LHCN-M2 (cell line): Measurements from ENCODE around the gene SLC30A4. TPM values are rescaled to one million over a fixed set of nuclear protein-coding genes. Genes with fewer than 3 reads are reported as not detected.
"Not testable (repeated sequence)": the region's sequence is repeated elsewhere in the genome, so short reads cannot be mapped to it uniquely, and the experiment has no call there.

Source experiments
- DNase-seq: peaks from one replicate; pipeline ENCODE4 v3.0.0-alpha.2; 2012; ENCODE audit warnings: low read depth
- polyA plus RNA-seq: library from polyadenylated mRNA; unstranded; fragments of >200 nt; gene quantifications from one replicate; pipeline ENCODE4 v1.2.1, GENCODE V29; 2012; ENCODE audit warnings: missing spikeins
- total RNA-seq: library from RNA; depleted of rRNA; stranded (reverse); fragments of >200 nt; gene quantifications from 2 replicates; pipeline ENCODE4 v1.2.3, GENCODE V29; 2014; rRNA removed

Gene SLC30A4
- 4.7 and 6.7 TPM in 2 replicates for total RNA-seq
- polyA plus RNA-seq: 3.4 TPM

DNA sequence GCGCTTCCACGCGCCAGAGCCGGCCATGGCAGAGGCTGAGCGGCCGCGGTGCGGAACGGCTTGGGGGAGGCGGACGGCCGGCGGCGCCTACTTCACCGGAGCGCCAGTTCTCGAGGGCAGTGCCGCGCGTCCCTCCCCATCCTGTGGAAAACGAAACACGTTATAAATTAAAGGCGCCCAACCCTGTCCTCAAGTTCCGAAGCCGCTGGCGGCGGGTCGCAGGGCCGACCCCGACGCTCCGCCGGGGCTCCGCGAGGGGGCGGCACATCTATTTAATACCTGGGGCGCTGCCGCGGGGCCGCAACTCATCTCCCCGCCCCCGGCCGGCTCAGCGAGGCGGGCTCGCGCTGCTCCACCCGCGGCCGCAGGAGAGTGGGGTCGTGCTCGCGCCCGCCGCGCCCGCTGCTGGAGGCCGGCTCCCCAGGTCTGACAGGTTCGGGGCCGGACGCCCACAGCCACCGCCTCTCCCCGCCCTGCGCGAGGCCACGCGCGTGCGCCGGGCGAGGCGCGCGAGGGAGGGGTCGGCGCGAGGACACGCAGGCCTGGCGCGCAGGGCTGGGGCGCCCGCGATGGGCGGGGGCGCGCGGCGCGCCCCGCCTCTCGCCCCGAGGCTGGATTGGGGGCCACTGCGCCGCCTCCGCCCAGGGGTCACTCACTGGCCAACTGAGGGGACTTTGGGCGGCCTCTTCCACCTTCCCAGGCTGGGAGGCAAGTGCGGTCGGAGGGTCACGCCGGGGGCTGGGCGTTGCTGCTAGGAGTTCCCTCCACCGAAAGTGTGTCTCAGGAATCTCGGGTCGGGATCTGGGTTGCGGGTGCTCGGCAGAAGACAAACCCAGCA lies at the start of gene SLC30A4:
SLC30A4 (minus strand) TSS at position 428 of the 838 bp plus-strand sequence; CDS start at position 27, 401 bp downstream.
- DNase-seq: peak; percentile 65

- no peak for DNase-seq
These were observed 33.5 kb upstream of the SLC30A4 start for GRCh38 chr15:45555934-45556608.

DNA sequence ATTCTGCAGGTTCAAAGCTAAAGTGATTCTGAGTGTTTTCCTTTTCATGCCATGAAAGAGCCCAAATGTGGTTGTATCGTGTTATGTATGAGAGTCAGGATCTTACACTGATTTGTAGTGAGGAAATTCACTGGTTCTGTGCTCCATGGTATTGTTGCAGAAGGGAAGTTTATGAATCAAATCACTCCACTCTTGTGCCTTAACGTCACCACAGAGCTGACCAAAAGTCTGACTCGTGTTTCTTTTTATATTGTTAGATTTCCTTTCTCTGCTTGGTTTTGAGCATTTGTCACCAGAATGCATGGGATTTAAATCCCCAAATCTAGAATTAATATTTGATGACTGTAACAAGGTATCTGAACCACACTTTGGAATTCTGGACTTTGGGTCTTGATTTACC lies 29.1 kb upstream of the SLC30A4 start:
- DNase-seq: peak; percentile 4

DNA sequence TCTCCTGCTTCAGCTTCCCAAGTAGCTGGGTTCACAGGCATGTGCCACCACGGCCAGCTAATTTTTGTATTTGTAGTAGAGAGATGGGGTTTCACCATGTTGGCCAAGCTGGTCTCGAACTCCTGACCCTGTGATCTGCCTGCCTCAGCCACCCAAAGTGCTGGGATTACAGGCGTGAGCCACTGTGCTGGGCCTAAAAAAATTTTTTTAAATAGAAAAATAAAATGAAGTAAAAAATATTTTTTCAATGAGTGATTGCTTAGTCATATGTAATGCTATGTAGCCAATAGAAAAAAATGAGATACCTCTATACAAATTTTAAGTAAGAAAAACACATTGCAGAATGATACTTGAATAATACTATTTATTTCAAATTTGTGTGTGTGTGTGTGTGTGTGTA lies 27.9 kb upstream of the SLC30A4 start:
- peak; percentile 52 for DNase-seq

DNA sequence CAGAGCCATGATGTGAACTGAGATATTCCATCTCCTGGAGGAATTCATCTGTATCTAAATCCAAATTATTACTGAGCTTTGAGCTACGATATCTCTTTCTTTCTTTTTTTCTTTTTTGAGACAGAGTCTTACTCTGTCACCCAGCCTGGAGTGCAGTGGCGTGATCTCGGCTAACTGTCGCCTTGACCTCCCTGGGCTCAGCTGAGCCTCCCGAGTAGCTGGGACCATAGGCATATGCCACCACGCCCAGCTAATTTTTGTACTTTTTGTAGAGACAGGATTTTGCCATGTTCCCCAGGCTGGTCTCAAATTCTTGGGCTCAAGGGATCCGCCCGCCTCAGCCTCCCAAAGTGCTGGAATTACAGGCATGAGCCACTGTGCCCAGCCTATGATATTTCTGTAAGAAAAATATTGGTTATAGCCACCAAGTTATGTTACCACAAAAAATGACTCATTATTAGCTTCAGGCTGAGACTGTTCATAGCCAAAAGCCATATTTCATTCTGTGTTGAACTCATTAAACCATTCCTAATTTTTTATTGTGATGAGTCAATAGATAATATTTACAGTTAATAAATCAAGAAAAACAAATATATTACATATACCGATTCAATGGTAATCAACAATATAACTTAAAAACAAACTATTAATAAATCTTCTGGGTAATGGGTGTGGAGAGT lies 27.1 kb upstream of the SLC30A4 start:
- peak; percentile 51 for DNase-seq

- DNase-seq: no peak
These were observed 26.4 kb upstream of the SLC30A4 start for GRCh38 chr15:45548753-45549520.

DNA sequence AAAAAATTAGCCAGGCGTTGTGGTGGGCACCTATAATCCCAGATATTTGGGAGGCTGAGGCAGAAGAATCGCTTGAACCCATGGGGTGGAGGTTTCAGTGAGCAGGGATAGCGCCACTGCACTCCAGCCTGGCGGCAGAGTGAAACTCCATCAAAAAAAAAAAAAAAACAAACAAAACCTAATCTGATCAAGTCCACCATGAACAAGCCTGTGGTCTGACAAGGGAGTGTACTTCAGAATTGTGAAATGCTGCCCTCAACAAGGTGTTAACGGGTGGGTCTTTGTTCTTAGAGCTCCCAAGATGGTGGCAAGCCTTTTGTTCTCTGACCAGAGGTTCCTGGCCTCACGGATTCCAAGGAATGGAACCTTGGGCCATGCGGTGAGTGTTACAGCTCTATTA lies 24.2 kb upstream of the SLC30A4 start:
- no peak for DNase-seq

DNA sequence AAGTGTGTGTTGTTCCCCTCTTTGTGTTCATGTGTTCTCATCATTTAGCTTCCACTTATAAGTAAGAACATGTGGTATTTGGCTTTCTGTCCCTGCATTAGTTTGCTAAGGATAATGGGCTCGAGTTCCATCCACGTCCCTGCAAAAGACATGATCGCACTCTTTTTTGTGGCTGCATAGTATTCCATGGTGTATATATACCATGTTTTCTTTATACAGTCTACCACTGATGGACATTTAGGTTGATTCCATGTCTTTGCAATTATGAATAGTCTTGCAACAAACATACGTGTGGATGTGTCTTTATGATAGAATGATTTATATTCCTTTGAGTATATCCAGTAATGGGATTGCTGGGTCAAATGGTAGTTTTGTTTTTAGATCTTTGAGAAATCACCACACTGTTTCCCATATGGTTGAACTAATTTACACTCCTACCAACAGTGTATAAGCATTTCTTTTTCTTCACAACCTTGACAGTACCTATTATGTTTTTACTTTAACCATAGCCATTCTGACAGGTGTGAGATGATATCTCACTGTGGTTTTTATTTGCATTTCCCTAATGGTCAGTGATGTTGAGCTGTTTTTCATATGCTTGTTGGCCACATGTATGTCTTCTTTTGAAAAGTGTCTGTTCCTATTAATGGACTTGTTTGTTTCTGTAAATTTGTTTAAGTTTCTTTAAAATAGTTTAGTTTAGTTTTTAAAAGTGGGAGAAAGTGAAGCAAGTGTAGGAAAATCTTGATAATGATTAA lies 21.9 kb upstream of the SLC30A4 start:
- DNase-seq: no peak

DNA sequence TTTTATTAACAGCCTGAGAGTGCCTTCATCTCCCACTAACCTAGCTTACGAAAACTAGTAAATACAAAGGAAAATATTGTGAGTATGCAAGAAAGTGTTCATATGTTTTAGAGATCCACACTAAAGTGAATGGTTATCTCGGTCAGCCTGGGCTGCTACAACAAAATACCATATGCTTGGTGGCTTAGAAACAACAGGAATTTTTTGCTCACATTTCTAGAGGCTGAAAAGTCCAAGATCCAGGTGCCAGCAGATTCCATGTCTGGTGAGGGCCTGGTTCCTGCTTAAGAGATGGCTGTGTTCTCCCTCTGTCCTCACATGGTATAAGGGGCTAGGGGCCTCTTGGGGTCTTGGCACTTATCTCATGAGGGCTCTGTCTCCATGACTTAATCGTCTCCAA lies 20.5 kb upstream of the SLC30A4 start:
- no peak for DNase-seq

DNA sequence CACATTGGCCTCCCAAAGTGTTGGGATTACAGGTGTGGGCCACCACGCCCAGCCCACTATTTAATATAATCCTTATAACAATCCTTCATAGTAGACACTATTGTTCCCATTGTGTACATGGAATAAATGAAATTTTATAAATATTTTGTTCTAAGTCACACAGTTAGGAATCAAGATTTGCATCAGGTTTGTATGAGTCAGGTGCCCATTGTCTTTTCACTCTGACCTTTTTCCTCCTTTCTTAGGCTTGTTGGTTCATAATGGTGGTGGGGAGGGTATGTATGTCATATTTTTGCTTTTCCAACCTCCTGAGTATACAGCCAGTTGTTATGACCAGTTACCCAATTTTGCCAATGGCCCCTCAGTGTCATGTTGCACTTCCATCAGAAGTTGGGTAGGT lies 18.0 kb upstream of the SLC30A4 start:
- no peak for DNase-seq

- DNase-seq: no peak
These were observed 17.1 kb upstream of the SLC30A4 start for GRCh38 chr15:45539680-45540079.

DNA sequence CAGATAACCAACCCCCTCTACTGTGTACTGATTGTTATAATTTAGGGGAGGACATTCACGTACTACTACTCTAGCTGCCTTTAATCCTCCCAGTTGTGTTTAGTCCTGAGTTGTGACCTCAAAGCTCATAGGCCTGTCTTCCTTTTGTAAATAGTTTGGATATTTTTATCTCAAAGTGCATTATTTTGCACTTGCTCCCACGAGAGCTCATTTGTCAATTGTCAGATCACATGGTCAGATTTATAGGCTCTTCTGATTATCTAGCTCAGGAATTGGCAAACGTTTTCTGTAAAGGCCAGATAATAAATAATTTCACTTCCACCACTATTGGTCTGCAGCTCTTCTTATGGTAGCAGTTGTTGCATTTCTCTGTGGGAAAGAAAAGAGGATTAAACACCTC lies 14.4 kb upstream of the SLC30A4 start:
- no peak for DNase-seq

- DNase-seq: no peak
These were observed 13.0 kb upstream of the SLC30A4 start for GRCh38 chr15:45535486-45536042.

- no peak for DNase-seq
These were observed 12.3 kb upstream of the SLC30A4 start for GRCh38 chr15:45534821-45535220.

DNA sequence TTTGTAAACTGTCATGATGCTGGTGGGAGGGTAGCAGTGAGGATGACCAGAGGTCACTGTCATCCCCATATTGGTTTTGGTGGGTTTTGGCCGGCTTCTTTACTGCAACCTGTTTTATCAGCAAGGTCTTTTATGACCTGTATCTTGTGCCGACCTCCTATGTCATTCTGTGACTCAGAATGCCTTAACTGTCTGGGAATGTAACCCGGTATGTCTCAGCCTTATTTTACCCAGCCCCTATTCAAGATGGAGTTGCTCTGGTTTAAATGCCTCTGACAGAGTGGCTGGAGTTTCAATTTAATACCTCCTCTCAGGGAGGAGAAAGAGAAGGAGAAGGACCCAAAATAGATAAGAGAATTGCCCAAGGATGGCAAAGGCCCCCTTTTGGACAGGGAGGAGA lies 10.3 kb upstream of the SLC30A4 start:
- not testable (repeated sequence) for DNase-seq

GRCh38 chr15:45529613-45530012 lies 7.1 kb upstream of the SLC30A4 start:
- no peak for DNase-seq

DNA sequence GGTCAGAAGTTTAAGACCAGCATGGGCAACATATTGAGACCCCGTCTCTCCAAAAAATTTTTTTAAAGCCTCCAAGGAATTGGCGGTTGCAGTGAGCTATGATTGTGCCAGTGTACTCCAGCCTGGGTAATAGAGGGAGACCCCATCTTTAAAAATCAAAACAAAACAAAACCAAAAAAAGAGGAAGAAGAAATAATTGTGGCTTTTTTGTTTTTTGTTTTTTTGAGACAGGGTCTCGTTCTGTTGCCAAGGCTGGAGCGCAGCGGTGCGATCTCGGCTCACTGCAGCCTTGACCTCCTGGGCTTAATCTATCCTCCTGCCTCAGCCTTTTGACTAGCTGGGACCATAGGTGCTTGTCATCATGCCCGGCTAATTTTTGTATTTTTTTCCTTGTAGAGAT lies 4.5 kb upstream of the SLC30A4 start:
- DNase-seq: no peak

- DNase-seq: no peak
These were observed 558 bp upstream of the SLC30A4 start for GRCh38 chr15:45523166-45523460.

DNA sequence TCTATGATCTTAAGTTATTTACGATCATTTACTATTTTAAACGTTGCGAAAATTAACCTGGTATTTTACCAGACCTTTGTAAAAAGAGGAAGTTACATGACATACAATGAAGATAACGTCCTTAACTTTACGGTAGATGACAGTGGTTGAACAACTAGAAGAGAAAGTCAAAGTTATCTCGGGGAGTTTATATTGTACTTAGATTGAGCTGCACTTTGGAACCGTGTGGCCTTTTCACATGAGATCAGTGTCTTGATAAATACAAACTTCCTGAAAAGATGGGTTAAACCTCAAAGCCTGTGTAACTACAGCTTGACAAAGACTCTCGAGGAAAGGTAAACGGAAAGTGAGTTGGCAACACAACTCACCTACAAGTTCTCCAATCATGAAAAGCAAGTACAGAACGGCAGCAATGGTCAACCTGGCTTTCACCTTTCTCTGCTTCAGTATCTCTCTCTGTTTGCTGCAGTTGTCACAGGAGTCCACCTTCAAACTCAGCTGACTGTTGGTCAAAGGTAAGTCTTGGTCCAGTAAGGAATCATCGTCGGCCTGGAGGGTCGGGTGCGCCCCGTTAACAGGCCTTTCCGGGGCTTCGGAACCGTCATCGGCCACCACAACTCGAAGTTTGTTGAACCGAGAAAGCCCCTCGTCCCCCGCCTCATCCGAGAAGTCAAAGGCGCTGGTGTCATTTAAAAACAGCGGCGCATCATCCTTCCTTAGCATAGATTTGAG lies 793 bp downstream of the SLC30A4 start:
- DNase-seq: no peak

- no peak for DNase-seq
These were observed 11.7 kb downstream of the SLC30A4 start for GRCh38 chr15:45510758-45511280.
